ENCODE results near the gene CARMIL1.
"Not testable (repeated sequence)": the region's sequence is repeated elsewhere in the genome, so short reads cannot be mapped to it uniquely, and the experiment has no call there.

The CARMIL1 gene

GRCh38 chr6:25414755-25415154 is 135.6 kb downstream of the CARMIL1 start:
- DNase-seq = no peak

DNA sequence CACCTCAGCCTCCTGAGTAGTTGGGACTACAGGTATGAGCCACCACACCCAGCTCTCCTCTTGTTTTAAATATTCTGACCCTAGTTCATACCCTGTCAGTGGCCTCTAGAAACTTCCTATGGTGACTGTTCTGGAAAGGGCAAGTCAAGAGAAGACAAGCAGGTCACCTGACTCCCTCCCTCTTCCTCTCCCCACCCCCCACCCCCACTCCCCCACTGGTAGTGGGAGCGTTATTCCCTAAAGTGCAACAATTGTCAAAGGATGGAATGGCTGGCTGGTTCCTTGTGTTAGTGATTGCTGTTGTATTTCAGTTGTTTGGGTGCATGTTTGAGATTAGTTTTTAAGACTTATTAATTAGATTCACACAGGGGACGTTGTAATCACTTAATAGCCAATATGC is 136.1 kb downstream of the CARMIL1 start:
- no peak for DNase-seq

DNA sequence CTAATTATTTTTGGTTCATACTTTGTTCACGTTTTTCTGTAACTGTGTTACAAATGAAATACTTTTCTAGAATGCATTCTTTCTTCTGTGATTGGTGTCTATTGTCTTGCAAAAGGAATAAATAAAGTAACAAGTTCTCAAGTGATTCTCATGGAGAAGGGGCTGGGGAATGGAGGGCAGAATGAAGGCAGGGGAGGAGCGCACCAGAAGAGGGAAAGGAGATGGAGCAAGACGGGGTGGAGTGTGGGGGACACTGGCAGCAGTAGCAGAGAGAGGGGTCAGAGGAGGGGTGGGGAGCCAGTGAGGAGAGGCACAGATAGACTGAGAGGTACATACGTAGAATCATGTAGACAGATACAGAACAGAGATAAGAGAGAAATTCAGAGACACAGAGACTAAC is 136.5 kb downstream of the CARMIL1 start:
- no peak for DNase-seq

DNA sequence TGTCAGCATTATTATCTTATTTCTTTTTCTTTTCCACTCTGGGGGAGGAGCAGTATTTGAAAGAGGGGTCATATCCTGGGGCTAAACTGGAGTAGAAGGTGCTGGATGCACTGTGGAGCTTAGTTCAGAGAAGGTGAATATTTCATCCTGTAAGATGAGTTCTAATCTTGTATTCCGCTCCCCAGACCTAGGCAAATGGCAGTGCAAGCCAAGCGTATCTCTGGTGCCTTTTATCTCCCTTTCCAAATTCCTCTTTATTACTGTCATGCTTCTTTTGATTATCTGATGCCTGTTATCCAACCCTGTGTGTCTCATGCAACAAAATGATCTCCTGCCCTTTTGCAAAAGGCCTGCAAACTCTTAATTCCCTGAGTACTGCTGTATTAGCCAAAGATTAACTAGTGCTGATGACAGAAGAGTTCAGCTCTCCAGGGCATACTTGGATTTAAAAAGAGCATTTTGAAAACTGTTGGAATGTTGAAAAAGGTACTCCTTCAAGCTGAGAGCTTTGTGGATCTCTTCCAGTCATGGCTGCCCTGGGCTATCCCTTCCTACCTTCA is 138.0 kb downstream of the CARMIL1 start:
- no peak for DNase-seq

- no peak for DNase-seq
Measured at GRCh38 chr6:25418454-25419052, 139.4 kb downstream of the CARMIL1 start.

DNA sequence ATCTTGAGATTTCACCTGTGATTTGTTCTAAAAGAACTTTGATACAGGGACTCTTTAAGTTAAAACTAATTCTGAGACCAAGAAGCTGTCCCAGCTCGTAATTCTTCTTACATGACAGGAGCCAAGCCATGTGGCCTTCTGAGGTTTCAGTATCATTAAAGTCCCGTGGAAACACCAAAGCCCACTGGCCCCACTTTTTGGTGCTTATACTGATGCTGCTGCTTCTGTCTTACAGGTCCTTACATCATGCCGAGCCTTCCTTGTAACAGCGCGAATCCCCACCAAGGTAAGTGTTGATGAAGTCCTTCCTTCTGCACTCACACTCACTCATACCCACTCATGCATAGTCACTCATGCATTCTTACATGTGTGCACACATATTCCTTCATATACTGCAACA is 140.7 kb downstream of the CARMIL1 start:
- DNase-seq = no peak

GRCh38 chr6:25423358-25423757 is 144.2 kb downstream of the CARMIL1 start:
- no peak for DNase-seq

GRCh38 chr6:25424303-25424702 is 145.1 kb downstream of the CARMIL1 start:
- DNase-seq = no peak

GRCh38 chr6:25427549-25427948 is 148.4 kb downstream of the CARMIL1 start:
- no peak for DNase-seq

DNA sequence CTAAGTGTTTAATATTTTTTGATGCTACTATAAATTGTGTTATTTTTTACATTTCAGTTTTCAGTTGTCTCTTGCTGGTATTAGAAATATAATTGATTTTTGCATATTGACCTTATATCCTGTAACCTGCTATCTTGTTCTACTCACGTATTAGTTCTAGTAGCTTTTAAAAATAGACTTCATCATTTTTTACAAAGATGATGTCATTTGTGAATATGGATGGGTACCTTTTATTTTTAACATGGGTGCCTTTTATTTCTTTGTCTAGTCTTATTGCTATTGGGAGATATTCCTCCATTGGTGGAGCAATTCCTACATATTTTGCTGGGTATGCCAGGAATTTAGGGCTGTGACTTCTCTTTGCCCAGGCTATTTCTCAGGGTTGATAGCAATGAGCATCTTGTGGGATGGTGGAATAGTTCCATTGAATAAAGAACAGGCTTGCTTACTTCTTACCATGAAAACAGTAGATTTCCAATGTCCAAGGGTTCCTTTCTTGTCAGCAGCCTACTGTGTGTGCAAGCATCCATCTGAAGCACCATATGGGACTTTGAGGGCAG is 149.7 kb downstream of the CARMIL1 start:
- DNase-seq = no peak

- DNase-seq = no peak
Measured at GRCh38 chr6:25431306-25431974, 152.3 kb downstream of the CARMIL1 start.

DNA sequence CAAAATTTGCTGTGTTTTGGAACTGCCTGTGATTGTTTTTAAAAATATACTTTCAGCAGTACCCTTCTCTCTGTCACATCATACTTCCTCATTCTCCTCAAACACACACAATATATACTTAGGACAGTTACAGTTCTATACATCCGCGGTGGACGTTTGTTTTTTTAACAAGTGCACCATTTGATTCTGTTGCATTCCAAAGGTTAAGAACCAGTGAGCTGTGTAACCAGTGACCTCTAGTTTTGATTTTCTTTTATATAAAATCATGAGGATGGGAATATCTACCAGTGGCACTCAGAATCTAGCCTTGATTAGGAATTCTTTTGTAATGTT is 152.8 kb downstream of the CARMIL1 start:
- DNase-seq = no peak

DNA sequence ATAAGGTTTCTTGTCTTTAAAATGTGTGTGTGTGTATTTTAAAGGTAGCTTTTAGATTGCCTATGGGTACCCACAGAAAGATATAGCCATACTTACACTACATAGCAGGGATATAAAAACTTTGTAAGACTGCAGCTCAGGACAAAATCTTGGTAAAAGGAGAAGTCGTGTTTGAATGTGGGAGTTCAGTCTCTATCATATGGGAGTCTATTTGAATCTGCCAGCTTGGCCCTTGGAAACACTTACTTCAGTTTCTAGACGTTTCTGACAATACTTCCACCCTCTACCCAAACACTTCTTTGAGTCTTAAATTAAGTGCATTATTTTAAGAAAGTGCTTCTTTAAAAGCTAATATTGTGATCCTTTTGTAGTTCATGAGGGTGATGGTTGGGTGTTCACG is 155.7 kb downstream of the CARMIL1 start:
- DNase-seq = no peak

- DNase-seq = no peak
Measured at GRCh38 chr6:25435416-25435985, 156.3 kb downstream of the CARMIL1 start.

DNA sequence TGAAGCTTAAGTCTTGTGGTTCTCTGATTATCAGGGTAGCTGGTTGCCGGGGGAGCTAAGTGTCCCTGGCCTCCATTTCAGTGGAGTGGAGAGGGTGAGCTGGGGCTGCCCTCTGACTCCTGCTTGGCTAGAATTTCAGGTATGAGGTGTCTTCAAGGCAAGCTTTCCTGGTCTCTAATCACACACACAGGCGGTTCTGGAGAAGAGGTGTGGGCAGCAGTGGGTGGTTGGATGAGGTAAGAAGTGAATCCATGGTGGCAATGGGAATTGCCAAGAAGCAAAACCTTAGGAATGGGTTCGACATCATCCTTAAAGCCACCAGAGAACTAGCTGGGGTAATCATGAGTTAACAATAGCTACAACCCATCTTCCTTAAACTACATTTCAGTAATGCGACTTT is 157.6 kb downstream of the CARMIL1 start:
- no peak for DNase-seq

DNA sequence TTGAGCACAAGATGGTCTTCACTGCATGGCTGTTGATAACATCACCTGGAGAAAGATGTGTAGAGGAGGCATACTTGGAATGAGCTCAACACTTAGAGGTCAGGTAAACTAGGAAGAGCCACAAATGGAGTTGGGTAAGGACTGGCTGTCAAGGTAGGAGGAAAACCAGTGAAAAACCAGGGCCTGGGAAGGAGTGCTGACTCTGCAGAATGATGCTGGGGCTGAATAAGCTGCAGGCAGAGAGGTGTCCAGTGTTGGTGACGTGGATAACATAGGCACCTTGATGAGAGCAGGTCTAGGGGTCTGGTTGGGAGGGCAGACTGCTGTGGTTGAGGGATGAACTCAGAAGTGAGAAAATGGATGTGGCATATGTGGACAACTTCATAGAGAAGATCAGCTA is 160.2 kb downstream of the CARMIL1 start:
- DNase-seq = no peak

DNA sequence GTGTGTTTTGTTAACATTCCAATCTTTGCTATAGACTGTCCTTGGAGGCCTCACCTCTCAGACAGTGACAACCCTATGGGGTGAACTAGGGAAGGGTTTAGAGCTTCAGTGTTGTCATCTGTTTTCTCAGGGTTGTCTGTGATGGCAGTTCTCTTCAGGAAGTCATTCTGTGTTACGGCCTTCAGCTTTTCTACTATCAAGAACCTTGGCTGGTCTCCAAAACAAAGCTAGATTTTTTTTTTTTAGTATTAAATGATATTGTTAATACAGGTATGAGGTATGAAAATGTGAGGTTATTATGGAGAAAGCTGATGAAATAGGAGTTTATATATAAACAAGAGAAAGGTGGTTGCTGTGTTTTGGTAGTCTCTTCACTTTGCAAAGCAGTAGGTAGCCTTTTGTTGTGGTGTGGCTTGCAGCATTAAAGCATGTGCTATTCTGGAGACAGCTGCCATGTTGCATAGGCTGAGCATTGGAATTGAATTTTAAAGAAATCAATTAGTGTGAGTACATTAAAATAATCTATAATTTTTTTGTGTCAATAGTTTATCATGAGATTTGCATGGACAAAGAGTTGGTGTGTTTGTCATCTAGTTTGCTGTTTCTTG is 162.6 kb downstream of the CARMIL1 start:
- DNase-seq = no peak

GRCh38 chr6:25442898-25443297 is 163.7 kb downstream of the CARMIL1 start:
- no peak for DNase-seq

- DNase-seq = not testable (repeated sequence)
Measured at GRCh38 chr6:25444521-25444920, 165.3 kb downstream of the CARMIL1 start.

DNA sequence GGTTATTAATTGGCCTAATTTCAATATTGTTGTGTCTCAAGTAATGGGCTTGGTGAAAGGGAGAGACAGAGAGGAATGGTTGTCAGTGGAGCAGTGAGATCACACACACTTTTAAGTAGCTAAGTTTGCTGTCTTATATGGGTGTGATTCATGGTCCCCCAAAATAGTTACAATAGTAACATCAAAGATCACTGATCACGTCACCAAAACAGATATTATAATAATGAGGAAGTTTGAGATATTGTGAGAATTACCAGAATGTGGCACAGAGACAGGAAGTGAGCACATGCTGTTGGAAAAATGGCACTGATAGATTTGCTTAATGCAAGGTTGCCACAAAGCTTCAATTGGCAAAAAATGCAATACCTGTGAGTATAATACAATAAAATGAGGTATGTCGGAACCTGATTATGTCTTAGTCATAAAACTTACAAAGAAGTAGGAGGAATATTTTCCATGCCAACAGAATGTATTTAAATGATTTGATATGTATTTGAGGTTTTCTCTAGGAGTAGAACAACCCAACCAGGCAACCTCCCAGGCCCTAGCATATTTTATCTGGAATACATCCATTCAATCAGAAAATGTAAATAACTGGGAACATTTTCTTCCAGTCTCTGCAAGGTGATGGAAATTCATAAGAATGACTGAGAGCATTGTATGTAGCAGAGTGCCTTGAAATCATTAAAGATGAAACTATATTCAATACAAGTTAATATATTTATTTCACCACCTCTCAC is 167.8 kb downstream of the CARMIL1 start:
- no peak for DNase-seq

DNA sequence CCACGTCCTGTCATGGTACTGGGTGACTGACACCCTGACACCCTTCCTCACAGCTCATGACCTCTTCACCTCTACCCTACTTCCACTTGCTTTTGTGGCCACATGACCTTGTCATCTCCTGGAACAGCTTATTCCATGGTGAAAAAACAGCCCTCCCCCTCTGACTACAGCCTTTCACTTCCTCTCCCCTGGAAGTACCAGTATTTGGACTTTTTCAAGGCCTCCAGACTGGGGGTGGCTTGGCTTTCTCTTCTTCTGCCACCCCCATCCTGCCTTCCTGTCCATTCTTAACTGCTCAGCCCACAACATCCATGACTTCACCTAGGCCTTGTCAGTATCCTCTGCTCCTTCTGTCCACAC is 168.4 kb downstream of the CARMIL1 start:
- no peak for DNase-seq

- no peak for DNase-seq
Measured at GRCh38 chr6:25448965-25449538, 169.9 kb downstream of the CARMIL1 start.

DNA sequence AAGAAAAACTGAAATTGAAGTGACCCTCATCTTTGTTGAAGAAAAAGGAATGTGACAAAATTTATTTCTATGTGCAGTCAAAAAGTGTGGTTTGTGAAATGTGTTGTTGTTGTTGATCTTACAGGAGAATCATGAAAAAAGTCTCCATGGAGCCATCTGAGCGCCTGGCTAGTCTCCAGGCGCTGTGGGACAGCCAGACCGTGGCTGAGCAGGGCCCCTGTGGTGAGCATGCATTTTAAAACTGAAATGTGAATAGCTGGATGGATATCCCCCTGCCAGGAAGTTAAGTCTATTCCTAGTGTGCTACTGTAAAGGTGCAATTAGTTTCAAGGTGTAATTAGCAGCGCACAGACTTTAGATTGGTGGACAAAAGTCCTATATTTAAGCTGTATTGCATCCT is 170.6 kb downstream of the CARMIL1 start:
- no peak for DNase-seq

All from activated CD4-positive, alpha-beta T cell treated with anti-CD3 and anti-CD28 coated beads for 48 hours (primary cell).